SU-DHL-6 (cell line): ENCODE data around the gene DHCR24.

Source experiments
- H2AFZ ChIP-seq: fragments of 200-600 bp; sonication (generic); 2 replicates; pipeline ENCODE4 v1.6.1; 2014; ENCODE audit warnings: low read depth, mild to moderate bottlenecking, moderate library complexity, mixed read lengths, antibody characterized with exemption, low read length; ENCODE audit not compliant: severe bottlenecking
- H3F3A ChIP-seq: fragments of 200-600 bp; shearing (Covaris generic); 2 replicates; pipeline ENCODE4 v1.6.0; 2016; ENCODE audit warnings: antibody characterized with exemption, mild to moderate bottlenecking; ENCODE audit not compliant: insufficient read depth
- H3K27ac ChIP-seq: fragments of 200-600 bp; sonication (generic); 2 replicates; pipeline ENCODE4 v1.5.1; 2016; ENCODE audit warnings: low read depth, mild to moderate bottlenecking, low read length, moderate library complexity, mixed read lengths
- H3K27me3 ChIP-seq: fragments of 200-600 bp; sonication (generic), shearing (Covaris generic); 2 replicates; pipeline ENCODE4 v1.6.0; 2014; ENCODE audit warnings: mild to moderate bottlenecking, low read length
- H3K36me3 ChIP-seq: fragments of 200-600 bp; sonication (generic); 2 replicates; pipeline ENCODE4 v1.6.1; 2014; ENCODE audit warnings: mild to moderate bottlenecking, low read length, mixed read lengths
- H3K4me2 ChIP-seq: fragments of 300-600, 200-600 bp; shearing (Covaris generic), sonication (generic); 2 replicates; pipeline ENCODE4 v1.6.0; 2014; ENCODE audit warnings: low read length, low read depth, mild to moderate bottlenecking; ENCODE audit not compliant: poor library complexity, severe bottlenecking
- H3K4me3 ChIP-seq: fragments of 200-600 bp; sonication (generic); 2 replicates; pipeline ENCODE4 v1.5.1; 2014; ENCODE audit warnings: antibody characterized with exemption, low read length, mild to moderate bottlenecking, mixed read lengths; ENCODE audit not compliant: insufficient read depth, poor library complexity, severe bottlenecking
- H3K79me2 ChIP-seq: fragments of 200-600 bp; sonication (generic); 2 replicates; pipeline ENCODE4 v1.6.1; 2014; ENCODE audit warnings: mild to moderate bottlenecking, low read length, moderate library complexity; ENCODE audit not compliant: insufficient read depth
- H3K9ac ChIP-seq: fragments of 200-600 bp; sonication (generic); 2 replicates; pipeline ENCODE4 v1.7.0; 2014; ENCODE audit warnings: mild to moderate bottlenecking, low read length
- H3K9me2 ChIP-seq: fragments of 200-600 bp; sonication (generic); replicated peaks from 2 replicates; pipeline ENCODE4 v1.6.1; 2014; ENCODE audit warnings: low read length; ENCODE audit not compliant: insufficient read depth
- H3K9me3 ChIP-seq: fragments of 200-600 bp; sonication (generic); 2 replicates; pipeline ENCODE4 v1.6.1; 2014; ENCODE audit warnings: low read length, mixed read lengths; ENCODE audit not compliant: insufficient read depth
- H4K20me1 ChIP-seq: fragments of 200-600 bp; sonication (generic); 2 replicates; pipeline ENCODE4 v1.6.1; 2014; ENCODE audit warnings: low read depth, mild to moderate bottlenecking, antibody characterized with exemption, low read length, moderate library complexity, mixed read lengths
- EZH2phosphoT487 ChIP-seq: fragments of 200-600 bp; sonication (generic), shearing (Covaris generic); conservative IDR thresholded peaks from 2 replicates; pipeline ENCODE4 v1.6.1; 2018; ENCODE audit warnings: mild to moderate bottlenecking, antibody characterized with exemption, low read length, moderate library complexity, mixed read lengths
- TF ChIP-seq, protein P1 (sequence below): fragments of 200-600 bp; sonication (generic); IDR thresholded peaks from one replicate; pipeline ENCODE4 v1.5.1; 2017; ENCODE audit warnings: antibody characterized with exemption, mild to moderate bottlenecking, low read length, moderate library complexity; ENCODE audit not compliant: insufficient read depth, poor library complexity, severe bottlenecking

The DHCR24 gene

DNA sequence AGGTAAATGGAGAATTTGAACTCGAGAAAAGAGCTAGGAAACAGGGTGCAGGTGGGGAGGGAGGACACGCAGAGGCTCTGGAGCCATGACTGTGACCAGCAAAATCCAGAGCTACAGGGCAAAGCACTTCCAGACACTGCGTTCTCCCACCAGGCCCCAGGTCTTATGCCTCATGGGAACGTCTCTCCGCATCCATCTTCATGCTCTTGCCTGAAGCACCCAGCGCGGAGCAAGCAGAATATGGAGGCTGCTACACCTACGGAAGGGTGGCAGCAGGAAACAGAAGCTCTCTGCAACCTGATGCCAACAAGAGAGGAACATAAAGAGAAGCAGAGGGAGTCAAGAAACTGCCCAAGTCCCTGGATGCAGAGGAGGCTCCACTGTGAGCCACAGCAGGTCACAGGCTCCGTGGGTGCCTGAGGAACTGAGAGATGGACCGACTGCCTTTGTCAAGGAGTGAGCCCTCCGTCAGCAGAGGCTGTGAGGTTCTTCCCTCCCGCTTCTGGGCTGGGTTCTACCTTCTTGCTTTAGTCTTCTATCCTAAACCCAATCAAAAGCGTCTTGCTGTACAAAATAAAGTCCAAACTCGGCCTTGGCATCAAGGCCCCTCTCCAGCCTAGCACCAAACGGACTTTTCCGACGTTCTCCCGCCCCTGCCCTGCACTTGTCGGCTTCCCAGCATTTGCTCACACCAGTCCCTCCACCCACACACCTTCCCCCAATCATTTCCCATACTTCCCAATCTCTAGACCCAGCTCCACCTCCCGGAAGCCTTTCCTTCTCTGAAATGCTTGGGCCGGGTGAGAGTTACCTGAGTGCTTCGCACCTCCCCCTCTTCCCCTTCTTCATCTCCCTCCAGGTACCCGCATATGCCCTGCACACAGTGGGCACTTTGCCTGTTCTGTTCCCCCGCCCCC is 930 bp downstream of the DHCR24 start:
- Histone ChIP-seq H3K9ac (peak overlapping the region; percentile 95), H3K36me3 (peaks cover 38% of the 10 kb centered on the region), H4K20me1 (no peaks in the 10 kb centered on the region; the same call in 1 of the 2 replicates), H3K9me2 (no peaks in the 10 kb centered on the region), H3K4me2 (peak overlapping the region; percentile 81), H3K79me2 (peaks cover 59% of the 10 kb centered on the region), H3K9me3 (0 out of 2 replicates have a peak, but pooled peaks cover 3% of the 10 kb centered on the region), H3K27me3 (no peaks in the 10 kb centered on the region), H3K4me3 (peak overlapping the region; percentile 93), H3F3A (peaks cover 3% of the 10 kb centered on the region; the same call in 1 of the 2 replicates), H3K27ac (peak overlapping the region; percentile 80), H2AFZ (peak overlapping the region; percentile 73)
- TF ChIP-seq, protein P1, sequence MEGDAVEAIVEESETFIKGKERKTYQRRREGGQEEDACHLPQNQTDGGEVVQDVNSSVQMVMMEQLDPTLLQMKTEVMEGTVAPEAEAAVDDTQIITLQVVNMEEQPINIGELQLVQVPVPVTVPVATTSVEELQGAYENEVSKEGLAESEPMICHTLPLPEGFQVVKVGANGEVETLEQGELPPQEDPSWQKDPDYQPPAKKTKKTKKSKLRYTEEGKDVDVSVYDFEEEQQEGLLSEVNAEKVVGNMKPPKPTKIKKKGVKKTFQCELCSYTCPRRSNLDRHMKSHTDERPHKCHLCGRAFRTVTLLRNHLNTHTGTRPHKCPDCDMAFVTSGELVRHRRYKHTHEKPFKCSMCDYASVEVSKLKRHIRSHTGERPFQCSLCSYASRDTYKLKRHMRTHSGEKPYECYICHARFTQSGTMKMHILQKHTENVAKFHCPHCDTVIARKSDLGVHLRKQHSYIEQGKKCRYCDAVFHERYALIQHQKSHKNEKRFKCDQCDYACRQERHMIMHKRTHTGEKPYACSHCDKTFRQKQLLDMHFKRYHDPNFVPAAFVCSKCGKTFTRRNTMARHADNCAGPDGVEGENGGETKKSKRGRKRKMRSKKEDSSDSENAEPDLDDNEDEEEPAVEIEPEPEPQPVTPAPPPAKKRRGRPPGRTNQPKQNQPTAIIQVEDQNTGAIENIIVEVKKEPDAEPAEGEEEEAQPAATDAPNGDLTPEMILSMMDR, result no peak
- no peak for TF ChIP-seq EZH2phosphoT487

DNA sequence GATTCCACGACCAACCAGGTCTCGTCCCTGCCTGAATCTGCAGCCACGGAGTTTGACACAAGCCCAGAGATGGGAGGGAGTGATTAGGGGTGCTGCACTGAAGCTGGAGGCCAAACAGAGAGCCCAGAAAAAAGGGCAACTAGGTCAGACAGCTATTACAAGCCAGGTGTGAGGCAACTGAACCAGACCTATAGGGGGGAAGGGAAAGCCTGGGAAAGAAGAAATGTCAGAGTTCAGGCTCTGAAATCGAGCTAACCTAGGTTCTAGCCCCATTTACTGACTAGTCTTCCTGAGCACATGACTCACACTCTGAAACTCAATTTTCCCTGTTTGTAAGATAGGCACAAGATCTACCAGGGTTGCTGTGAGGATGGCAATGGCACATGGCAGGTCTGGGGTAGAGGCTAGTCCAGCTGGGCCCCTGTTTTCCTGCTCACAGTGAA is 1.7 kb downstream of the DHCR24 start:
- H3K36me3 ChIP-seq, result peaks cover 41% of the 10 kb centered on the region
- peak overlapping the region; percentile 93 for H3K4me3 ChIP-seq

DNA sequence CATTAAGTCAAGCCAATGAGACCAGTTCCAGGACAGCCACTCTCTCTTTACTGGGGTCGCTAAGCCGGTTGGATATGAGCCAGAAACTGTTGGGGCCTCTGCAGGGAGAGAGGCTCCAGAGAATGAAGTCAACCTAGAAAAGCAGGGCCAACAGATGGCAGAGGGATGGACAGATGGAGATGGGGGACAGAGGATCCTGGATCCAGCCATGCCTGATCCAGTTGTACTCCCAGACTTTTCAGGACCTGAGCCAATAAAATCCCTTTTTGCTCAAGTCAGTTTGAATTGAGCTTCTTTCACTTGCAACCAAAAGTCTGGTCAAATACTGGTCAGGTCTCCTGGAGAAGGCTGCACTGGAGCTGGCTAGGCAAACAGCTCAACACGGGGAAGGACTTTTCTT is 2.2 kb downstream of the DHCR24 start:
- no peaks in the 10 kb centered on the region for H3K27me3 ChIP-seq
- 0 out of 2 replicates have a peak, but pooled peaks cover 3% of the 10 kb centered on the region for H3K9me3 ChIP-seq
- peaks cover 3% of the 10 kb centered on the region; the same call in 1 of the 2 replicates for H3F3A ChIP-seq
- peaks cover 46% of the 10 kb centered on the region for H3K36me3 ChIP-seq
- no peak overlapping the region for H3K4me3 ChIP-seq
- no peak overlapping the region for H2AFZ ChIP-seq
- no peak overlapping the region for H3K27ac ChIP-seq
- H3K9me2 ChIP-seq, result no peaks in the 10 kb centered on the region
- H3K4me2 ChIP-seq, result peak overlapping the region; percentile 81
- H3K79me2 ChIP-seq, result peaks cover 72% of the 10 kb centered on the region
- TF ChIP-seq, protein P1, result no peak
- TF ChIP-seq EZH2phosphoT487, result no peak
- H4K20me1 ChIP-seq, result peaks cover 6% of the 10 kb centered on the region
- H3K9ac ChIP-seq, result peak overlapping the region; percentile 95; the same call in 1 of the 2 replicates

More for the DNA sequence above, 1.7 kb downstream of the DHCR24 start:
- Histone ChIP-seq H2AFZ (no peak overlapping the region), H4K20me1 (peaks cover 1% of the 10 kb centered on the region), H3K27ac (peak overlapping the region; percentile 80; the same call in 1 of the 2 replicates), H3F3A (peaks cover 3% of the 10 kb centered on the region; the same call in 1 of the 2 replicates), H3K79me2 (peaks cover 67% of the 10 kb centered on the region), H3K27me3 (no peaks in the 10 kb centered on the region), H3K4me2 (peak overlapping the region; percentile 81), H3K9me2 (no peaks in the 10 kb centered on the region), H3K9ac (peak overlapping the region; percentile 95), H3K9me3 (0 out of 2 replicates have a peak, but pooled peaks cover 3% of the 10 kb centered on the region)
- TF ChIP-seq EZH2phosphoT487, result no peak
- TF ChIP-seq, protein P1, result no peak
